ENCODE results near the gene PACS2. TPM values are rescaled to one million over a fixed set of nuclear protein-coding genes. Genes with fewer than 3 reads are reported as not detected.

The PACS2 gene
- total RNA-seq, 1 experiment from 2014 or later, result 55.2 TPM

GRCh38 chr14:105376521-105377440 is 62.2 kb downstream of the PACS2 start:
- ChIA-PET POLR2A (interaction anchor here (0.5 to 0.6 kb wide), 2 partner anchors 16 to 168 kb away, joined by 4 to 14 read pairs; no protein-coding TSS in a partner anchor), CTCF (no interaction called here)
- Histone ChIP-seq H3K27ac (ENCODE audit: low read length) (no peak overlapping the region), H3K4me1 (ENCODE audit: control insufficient read depth, insufficient read depth, low read length) (no peaks in the 10 kb centered on the region), H3K4me3 (ENCODE audit: low read depth in 2 of 2, low read length in 2 of 2) (no peak overlapping the region), H3K9me3 (ENCODE audit: control insufficient read depth, insufficient read depth, low read depth, low read length) (no peaks in the 10 kb centered on the region), H3K36me3 (ENCODE audit: control insufficient read depth, insufficient read depth, low read length) (no peaks in the 10 kb centered on the region), H3K27me3 (ENCODE audit: control insufficient read depth, insufficient read depth, low read length) (no peaks in the 10 kb centered on the region)
- intact Hi-C loops (cut with micrococcal nuclease; ENCODE audit: unreplicated experiment) (loop anchor here (10.0 kb wide), 1 partner anchor 108 kb away; the partner anchor contains the start of gene CRIP1), in situ Hi-C loops (cut with HindIII; ENCODE audit: low pct_unique_long_range_greater_than_20kb, low sequenced_read_pairs) (no loop called here)
- BruUV-seq (replicated peaks), result no TSS peak
- ATAC-seq (peak; percentile 38), DNase-seq (ENCODE audit: low read depth, low spot score) (no peak)
- TF ChIP-seq, protein P1, sequence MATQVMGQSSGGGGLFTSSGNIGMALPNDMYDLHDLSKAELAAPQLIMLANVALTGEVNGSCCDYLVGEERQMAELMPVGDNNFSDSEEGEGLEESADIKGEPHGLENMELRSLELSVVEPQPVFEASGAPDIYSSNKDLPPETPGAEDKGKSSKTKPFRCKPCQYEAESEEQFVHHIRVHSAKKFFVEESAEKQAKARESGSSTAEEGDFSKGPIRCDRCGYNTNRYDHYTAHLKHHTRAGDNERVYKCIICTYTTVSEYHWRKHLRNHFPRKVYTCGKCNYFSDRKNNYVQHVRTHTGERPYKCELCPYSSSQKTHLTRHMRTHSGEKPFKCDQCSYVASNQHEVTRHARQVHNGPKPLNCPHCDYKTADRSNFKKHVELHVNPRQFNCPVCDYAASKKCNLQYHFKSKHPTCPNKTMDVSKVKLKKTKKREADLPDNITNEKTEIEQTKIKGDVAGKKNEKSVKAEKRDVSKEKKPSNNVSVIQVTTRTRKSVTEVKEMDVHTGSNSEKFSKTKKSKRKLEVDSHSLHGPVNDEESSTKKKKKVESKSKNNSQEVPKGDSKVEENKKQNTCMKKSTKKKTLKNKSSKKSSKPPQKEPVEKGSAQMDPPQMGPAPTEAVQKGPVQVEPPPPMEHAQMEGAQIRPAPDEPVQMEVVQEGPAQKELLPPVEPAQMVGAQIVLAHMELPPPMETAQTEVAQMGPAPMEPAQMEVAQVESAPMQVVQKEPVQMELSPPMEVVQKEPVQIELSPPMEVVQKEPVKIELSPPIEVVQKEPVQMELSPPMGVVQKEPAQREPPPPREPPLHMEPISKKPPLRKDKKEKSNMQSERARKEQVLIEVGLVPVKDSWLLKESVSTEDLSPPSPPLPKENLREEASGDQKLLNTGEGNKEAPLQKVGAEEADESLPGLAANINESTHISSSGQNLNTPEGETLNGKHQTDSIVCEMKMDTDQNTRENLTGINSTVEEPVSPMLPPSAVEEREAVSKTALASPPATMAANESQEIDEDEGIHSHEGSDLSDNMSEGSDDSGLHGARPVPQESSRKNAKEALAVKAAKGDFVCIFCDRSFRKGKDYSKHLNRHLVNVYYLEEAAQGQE (IDR thresholded peaks at IDR 0.05; ENCODE audit: insufficient read depth in 1 of 2, low read depth in 2 of 2, low read length in 1 of 2), result no peak
- no peak for TF ChIP-seq TCF7L2 (IDR thresholded peaks at IDR 0.05; ENCODE audit: low read depth, low read length)
- TF ChIP-seq POLR2AphosphoS5 (IDR thresholded peaks at IDR 0.05; ENCODE audit: low read depth, low read length), result no peak; the same call in 1 of the 2 replicates
- TF ChIP-seq, protein P2, sequence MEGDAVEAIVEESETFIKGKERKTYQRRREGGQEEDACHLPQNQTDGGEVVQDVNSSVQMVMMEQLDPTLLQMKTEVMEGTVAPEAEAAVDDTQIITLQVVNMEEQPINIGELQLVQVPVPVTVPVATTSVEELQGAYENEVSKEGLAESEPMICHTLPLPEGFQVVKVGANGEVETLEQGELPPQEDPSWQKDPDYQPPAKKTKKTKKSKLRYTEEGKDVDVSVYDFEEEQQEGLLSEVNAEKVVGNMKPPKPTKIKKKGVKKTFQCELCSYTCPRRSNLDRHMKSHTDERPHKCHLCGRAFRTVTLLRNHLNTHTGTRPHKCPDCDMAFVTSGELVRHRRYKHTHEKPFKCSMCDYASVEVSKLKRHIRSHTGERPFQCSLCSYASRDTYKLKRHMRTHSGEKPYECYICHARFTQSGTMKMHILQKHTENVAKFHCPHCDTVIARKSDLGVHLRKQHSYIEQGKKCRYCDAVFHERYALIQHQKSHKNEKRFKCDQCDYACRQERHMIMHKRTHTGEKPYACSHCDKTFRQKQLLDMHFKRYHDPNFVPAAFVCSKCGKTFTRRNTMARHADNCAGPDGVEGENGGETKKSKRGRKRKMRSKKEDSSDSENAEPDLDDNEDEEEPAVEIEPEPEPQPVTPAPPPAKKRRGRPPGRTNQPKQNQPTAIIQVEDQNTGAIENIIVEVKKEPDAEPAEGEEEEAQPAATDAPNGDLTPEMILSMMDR (IDR thresholded peaks at IDR 0.05), result no peak
- no peak for TF ChIP-seq SIN3A (IDR thresholded peaks at IDR 0.05; ENCODE audit: borderline replicate concordance, insufficient read depth, low read depth, low read length)

DNA sequence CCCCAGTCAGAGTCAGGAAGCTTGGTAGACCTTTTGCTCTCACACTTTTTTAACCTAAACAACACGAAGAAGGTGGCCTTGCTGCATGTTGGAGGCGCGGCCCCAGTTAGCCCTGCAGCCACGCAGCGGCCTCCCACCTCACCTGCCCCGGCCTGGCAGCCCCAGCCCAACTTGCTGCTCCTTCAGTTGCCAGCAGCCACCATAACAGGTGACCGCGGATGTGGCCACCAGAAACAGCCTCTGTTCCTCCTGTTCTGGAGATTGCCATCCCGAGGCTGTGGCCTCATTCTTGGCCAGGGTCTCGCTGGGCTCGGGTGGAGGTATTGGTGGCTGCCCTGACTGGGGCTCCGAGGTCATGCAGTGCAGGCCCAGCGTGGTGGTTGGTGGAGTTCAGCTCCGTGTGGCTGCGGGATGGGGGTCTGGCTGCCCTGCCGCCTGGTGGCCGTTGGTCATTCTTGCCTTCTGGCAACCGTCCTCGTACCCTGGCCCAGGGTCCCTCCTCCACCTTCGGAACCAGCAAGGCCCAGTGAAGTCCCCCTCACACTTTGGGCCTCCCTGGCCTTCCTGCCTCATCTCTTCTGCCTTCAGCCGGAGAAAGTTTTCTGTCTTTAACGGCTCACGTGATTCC is 63.1 kb downstream of the PACS2 start:
- BruUV-seq (replicated peaks), result no TSS peak

More for the DNA sequence above, 63.1 kb downstream of the PACS2 start:
- POLR2A ChIA-PET, result no interaction called here
- ATAC-seq (no peak), DNase-seq (ENCODE audit: low read depth, low spot score) (no peak)
- H3K4me3 ChIP-seq (ENCODE audit: low read depth in 2 of 2, low read length in 2 of 2), result no peak overlapping the region
- H3K27me3 ChIP-seq (ENCODE audit: control insufficient read depth, insufficient read depth, low read length), result no peaks in the 10 kb centered on the region
- H3K36me3 ChIP-seq (ENCODE audit: control insufficient read depth, insufficient read depth, low read length), result no peaks in the 10 kb centered on the region
- intact Hi-C loops (cut with micrococcal nuclease; ENCODE audit: unreplicated experiment), result loop anchor here (10.0 kb wide), 1 partner anchor 107 kb away; the partner anchor contains the start of gene CRIP1
- in situ Hi-C loops (cut with HindIII; ENCODE audit: low pct_unique_long_range_greater_than_20kb, low sequenced_read_pairs), result no loop called here
- CTCF ChIA-PET, result no interaction called here
- no peaks in the 10 kb centered on the region for H3K4me1 ChIP-seq (ENCODE audit: control insufficient read depth, insufficient read depth, low read length)
- H3K9me3 ChIP-seq (ENCODE audit: control insufficient read depth, insufficient read depth, low read depth, low read length), result no peaks in the 10 kb centered on the region
- TF ChIP-seq, protein P2 (IDR thresholded peaks at IDR 0.05), result no peak
- TF ChIP-seq TCF7L2 (IDR thresholded peaks at IDR 0.05; ENCODE audit: low read depth, low read length) (no peak), POLR2AphosphoS5 (IDR thresholded peaks at IDR 0.05; ENCODE audit: low read depth, low read length) (no peak), SIN3A (IDR thresholded peaks at IDR 0.05; ENCODE audit: borderline replicate concordance, insufficient read depth, low read depth, low read length) (no peak)
- TF ChIP-seq, protein P1 (IDR thresholded peaks at IDR 0.05; ENCODE audit: insufficient read depth in 1 of 2, low read depth in 2 of 2, low read length in 1 of 2), result no peak
- H3K27ac ChIP-seq (ENCODE audit: low read length), result no peak overlapping the region
